Adrenal gland (tissue), 12 donors: Measurements from ENCODE around the gene C3. TPM values are rescaled to one million over a fixed set of nuclear protein-coding genes. Genes with fewer than 3 reads are reported as not detected.

Experiments
- DNase-seq, 7 donors: peaks; one replicate each; pipeline ENCODE4 v3.0.0-alpha.2; 2019 to 2020
- H3K27ac ChIP-seq, 5 donors: fragments of 200-600 bp; sonication (generic) in 4 of 5; 1 replicate in 3 of 5; 2 replicates in 2 of 5; pipeline versions ENCODE4 v1.5.1 to v1.8.0; 2016 to 2020; ENCODE audit warnings: mild to moderate bottlenecking in 1 of 5
- H3K27me3 ChIP-seq: fragments of 200-600 bp; 2 replicates; pipeline ENCODE4 v1.8.0; 2021
- H3K36me3 ChIP-seq, 2 donors: fragments of 200-600 bp; replicated peaks in 1 of 2; 1 replicate in 1 of 2; 2 replicates in 1 of 2; pipeline versions ENCODE4 v1.5.1 to v1.8.0; 2018 to 2022
- H3K4me1 ChIP-seq, 2 donors: fragments of 200-600 bp; replicated peaks in 1 of 2; 1 replicate in 1 of 2; 2 replicates in 1 of 2; pipeline versions ENCODE4 v1.5.1 to v1.8.0; 2018 to 2021
- H3K4me3 ChIP-seq, 4 donors: fragments of 200-600 bp; sonication (generic) in 3 of 4; one replicate each; pipeline ENCODE4 v1.5.1; 2016 to 2018
- H3K9me3 ChIP-seq, 3 donors: fragments of 200-600 bp; sonication (generic) in 1 of 3; replicated peaks in 1 of 3; 1 replicate in 2 of 3; 2 replicates in 1 of 3; pipeline versions ENCODE4 v1.5.1 to v1.8.0; 2016 to 2021
- POLR2A ChIP-seq, 2 donors: fragments of 450-650 bp; IDR thresholded peaks; one replicate each; pipeline ENCODE4 v1.6.1; 2017; ENCODE audit warnings: antibody characterized with exemption in 2 of 2, mild to moderate bottlenecking in 2 of 2, moderate library complexity in 1 of 2
- WGBS, 4 donors: extraction: QIAGEN DNeasy Blood & Tissue Kit in 2 of 4; methylation state at CpG; one replicate each; pipeline versions ENCODE4 v1.1.5 to v1.1.7; 2013 to 2017; 5-methylcytosine and 5-hydroxymethylcytosine counted together
- intact Hi-C, 2 donors: fragments of 100-400 bp; cut with DNase I; formaldehyde crosslinking; loops; one replicate each; pipeline versions ENCODE4 v1.14.1 to v1.15.0; 2022 to 2023
- polyA plus RNA-seq, 3 donors: library from polyadenylated mRNA; stranded (reverse); fragments of 200-250 nt in 2 of 3; fragments of 350-450 nt in 1 of 3; fragmentation: Illumina TruSeq in 1 of 3; extraction: RNeasy Lipid Tissue Mini Kit (QIAGEN cat#74804) in 1 of 3; gene quantifications; one replicate each; pipeline ENCODE4 v1.2.3, GENCODE V29; 2013 to 2014
- total RNA-seq, 9 donors: library from RNA; depleted of rRNA in 4 of 9; stranded (reverse); fragments of >200 nt in 4 of 9; fragments of 120-200 nt in 1 of 9; fragmentation: NEBNext Ultra II Directional in 1 of 9; extraction: Animal tissue kit (Norgen Biotek cat#: 25700) in 1 of 9; gene quantifications; one replicate each; pipeline versions ENCODE4 v1.1.0 to v1.2.4, GENCODE V29; 2013 to 2023
- TF ChIP-seq, protein P1 (sequence below), 6 experiments: fragments of 450-650 bp in 4 of 6; fragments of 200-600 bp in 2 of 6; sonication (generic) in 1 of 6; IDR thresholded peaks; 1 replicate in 5 of 6; 2 replicates in 1 of 6; pipeline versions ENCODE4 v1.5.1 to v1.8.0; 2016 to 2021; ENCODE audit warnings: antibody characterized with exemption in 6 of 6, mild to moderate bottlenecking in 2 of 6, moderate library complexity in 1 of 6
- donor health status: healthy with polysubstance abuse.
- donor health status: Bipolar disorder and iron deficiency.
- donor health status: DM: yes; HTN: yes; CAD: no.
- donor health status: DM: no; HTN: no; CAD: no.
- donor health status: DM: no; HTN: no; CAD: no.
- donor health status: DM: yes; HTN: yes; CAD: no.

The C3 gene
- total and polyA plus RNA-seq, 12 donors: 2.4 to 5,179 (median 2,192) TPM

- 64 to 72% (median 68%) methylated on average over 11 to 23 of the region's 23 CpGs for WGBS, 4 donors
- peaks cover 23 to 26% of the 10 kb centered on the region in 2 donors for H3K4me1 ChIP-seq
- H3K4me3 ChIP-seq: no peak overlapping the region
- H3K36me3 ChIP-seq: peaks cover 0 to 19% of the 10 kb centered on the region in 2 donors
- H3K27ac ChIP-seq: no peak overlapping the region
- no peaks in the 10 kb centered on the region for H3K27me3 ChIP-seq
- no peak for DNase-seq
- H3K9me3 ChIP-seq: no peaks in the 10 kb centered on the region
- intact Hi-C loops: no loop called here
- TF ChIP-seq, protein P1, sequence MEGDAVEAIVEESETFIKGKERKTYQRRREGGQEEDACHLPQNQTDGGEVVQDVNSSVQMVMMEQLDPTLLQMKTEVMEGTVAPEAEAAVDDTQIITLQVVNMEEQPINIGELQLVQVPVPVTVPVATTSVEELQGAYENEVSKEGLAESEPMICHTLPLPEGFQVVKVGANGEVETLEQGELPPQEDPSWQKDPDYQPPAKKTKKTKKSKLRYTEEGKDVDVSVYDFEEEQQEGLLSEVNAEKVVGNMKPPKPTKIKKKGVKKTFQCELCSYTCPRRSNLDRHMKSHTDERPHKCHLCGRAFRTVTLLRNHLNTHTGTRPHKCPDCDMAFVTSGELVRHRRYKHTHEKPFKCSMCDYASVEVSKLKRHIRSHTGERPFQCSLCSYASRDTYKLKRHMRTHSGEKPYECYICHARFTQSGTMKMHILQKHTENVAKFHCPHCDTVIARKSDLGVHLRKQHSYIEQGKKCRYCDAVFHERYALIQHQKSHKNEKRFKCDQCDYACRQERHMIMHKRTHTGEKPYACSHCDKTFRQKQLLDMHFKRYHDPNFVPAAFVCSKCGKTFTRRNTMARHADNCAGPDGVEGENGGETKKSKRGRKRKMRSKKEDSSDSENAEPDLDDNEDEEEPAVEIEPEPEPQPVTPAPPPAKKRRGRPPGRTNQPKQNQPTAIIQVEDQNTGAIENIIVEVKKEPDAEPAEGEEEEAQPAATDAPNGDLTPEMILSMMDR (IDR thresholded peaks at IDR 0.05): no peak
- no peak for TF ChIP-seq POLR2A (IDR thresholded peaks at IDR 0.05)
Measured at GRCh38 chr19:6718111-6718740, 2.2 kb downstream of the C3 start.

DNA sequence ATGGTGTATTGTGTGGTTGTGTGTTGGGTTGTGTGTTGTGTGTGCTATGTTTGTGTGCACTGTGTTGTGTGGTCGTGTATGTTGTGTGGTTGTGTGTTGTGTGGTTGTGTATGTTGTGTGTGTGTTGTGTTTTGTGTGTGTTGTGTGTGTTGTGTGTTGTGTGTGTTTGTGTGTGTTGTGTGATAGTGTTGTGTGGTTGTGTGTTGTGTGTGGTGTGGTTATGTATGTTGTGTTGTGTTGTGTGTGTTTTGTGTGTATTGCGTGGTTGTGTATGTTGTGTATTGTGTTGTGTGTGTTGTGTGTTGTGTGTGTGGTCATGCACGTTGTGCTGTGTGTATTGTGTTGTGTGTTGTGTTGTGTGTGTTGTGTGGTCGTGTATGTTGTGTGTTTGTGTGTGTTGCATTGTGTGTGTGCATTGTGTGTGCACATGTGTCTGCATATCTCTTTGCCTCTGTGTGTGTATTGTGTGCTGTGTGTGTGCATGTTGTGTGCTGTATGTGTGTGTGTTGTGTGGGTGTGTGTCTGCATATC, 2.9 kb downstream of the C3 start:
- Histone ChIP-seq H3K27me3 (no peaks in the 10 kb centered on the region), H3K4me1 (peaks cover 16 to 19% of the 10 kb centered on the region in 2 donors), H3K27ac (peak overlapping the region in 1 of 5 donors; percentile 4), H3K36me3 (peaks cover 0 to 24% of the 10 kb centered on the region in 2 donors), H3K9me3 (no peaks in the 10 kb centered on the region), H3K4me3 (no peak overlapping the region)
- WGBS, 4 donors: 70 to 82% (median 73%) methylated on average over 4 of the region's 4 CpGs
- TF ChIP-seq, protein P1 (IDR thresholded peaks at IDR 0.05): no peak
- TF ChIP-seq POLR2A (IDR thresholded peaks at IDR 0.05): no peak
- intact Hi-C loops: no loop called here
- DNase-seq: no peak

DNA sequence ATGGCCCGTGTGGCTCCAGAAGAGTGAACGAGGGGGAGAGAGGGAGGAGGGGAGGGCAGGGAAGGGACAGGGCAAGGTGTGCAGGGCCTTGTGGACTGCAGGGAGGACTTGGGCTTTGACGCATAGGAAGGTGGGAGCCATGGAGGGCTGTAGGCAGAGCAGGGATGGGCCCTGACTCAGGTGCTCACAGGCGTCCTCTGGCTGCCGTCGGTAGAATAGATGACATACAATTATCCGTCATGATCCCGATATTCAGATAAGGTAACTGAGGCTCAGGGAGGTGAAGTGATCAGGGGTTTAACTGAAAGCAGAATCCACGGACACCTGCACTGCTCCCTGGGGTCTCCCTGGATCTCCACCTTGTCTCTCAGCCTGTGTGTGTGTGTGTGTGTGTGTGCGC, 3.4 kb downstream of the C3 start:
- TF ChIP-seq, protein P1 (IDR thresholded peaks at IDR 0.05): no peak
- no peak for TF ChIP-seq POLR2A (IDR thresholded peaks at IDR 0.05)
- intact Hi-C loops: no loop called here
- H3K36me3 ChIP-seq: peaks cover 0 to 28% of the 10 kb centered on the region in 2 donors
- no peak for DNase-seq
- peak overlapping the region in 1 of 5 donors; percentile 4 for H3K27ac ChIP-seq
- H3K4me3 ChIP-seq: no peak overlapping the region
- peaks cover 11 to 15% of the 10 kb centered on the region in 2 donors for H3K4me1 ChIP-seq
- H3K27me3 ChIP-seq: no peaks in the 10 kb centered on the region
- no peaks in the 10 kb centered on the region for H3K9me3 ChIP-seq
- whole genome bisulfite sequencing, 4 donors: 70 to 81% (median 74%) methylated on average over 10 of the region's 10 CpGs

DNA sequence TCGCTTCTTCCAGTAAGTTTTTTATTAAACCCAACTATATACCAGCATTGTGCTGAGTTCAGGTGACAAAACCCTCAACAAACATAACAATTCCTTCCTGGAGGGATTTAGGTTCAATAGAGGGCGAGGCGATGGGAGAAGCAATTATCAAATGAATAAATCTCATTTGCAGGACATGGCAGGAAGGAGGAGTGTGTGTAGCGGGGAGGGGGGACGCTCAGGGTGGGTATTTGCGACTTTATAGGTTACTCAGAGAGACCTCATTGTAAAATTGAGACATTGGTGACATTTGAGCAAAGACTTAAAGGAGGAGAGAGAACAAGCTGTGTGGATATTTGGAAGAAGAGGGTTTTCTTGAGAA, 3.9 kb downstream of the C3 start:
- peaks cover 0 to 33% of the 10 kb centered on the region in 2 donors for H3K36me3 ChIP-seq
- TF ChIP-seq, protein P1 (IDR thresholded peaks at IDR 0.05): no peak
- no peak for TF ChIP-seq POLR2A (IDR thresholded peaks at IDR 0.05)
- peaks cover 11 to 13% of the 10 kb centered on the region in 2 donors for H3K4me1 ChIP-seq
- WGBS, 4 donors: 67 to 80% (median 73%) methylated on average over 6 of the region's 6 CpGs
- no peak overlapping the region for H3K27ac ChIP-seq
- no peaks in the 10 kb centered on the region for H3K9me3 ChIP-seq
- no peaks in the 10 kb centered on the region for H3K27me3 ChIP-seq
- no peak for DNase-seq
- no peak overlapping the region for H3K4me3 ChIP-seq
- intact Hi-C loops: no loop called here
